Mesodermal cell (in vitro differentiated cells): Measurements from ENCODE around the gene RC3H2.
"Not testable (repeated sequence)": the region's sequence is repeated elsewhere in the genome, so short reads cannot be mapped to it uniquely, and the experiment has no call there.

Experiments used
- H3K27ac ChIP-seq: 2 replicates; pipeline ENCODE4 v1.7.0; 2013; ENCODE audit warnings: mild to moderate bottlenecking, low read depth, low read length, moderate library complexity; ENCODE audit not compliant: severe bottlenecking
- H3K36me3 ChIP-seq: 2 replicates; pipeline ENCODE4 v1.7.1; 2013; ENCODE audit warnings: mild to moderate bottlenecking, low read length, moderate library complexity; ENCODE audit not compliant: control insufficient read depth, insufficient read depth
- H3K4me1 ChIP-seq: one replicate; pipeline ENCODE4 v1.7.1; 2013; ENCODE audit warnings: mild to moderate bottlenecking, low read length; ENCODE audit not compliant: insufficient read depth, control insufficient read depth, poor library complexity, severe bottlenecking
- H3K4me3 ChIP-seq: 2 replicates; pipeline ENCODE4 v1.7.0; 2013; ENCODE audit warnings: low read length, control low read depth, mild to moderate bottlenecking; ENCODE audit not compliant: insufficient read depth, poor library complexity, severe bottlenecking; ENCODE audit errors: extremely low read depth
- H3K9me3 ChIP-seq: 2 replicates; pipeline ENCODE4 v1.7.1; 2013; ENCODE audit warnings: mild to moderate bottlenecking, low read length, moderate library complexity; ENCODE audit not compliant: control insufficient read depth
- WGBS, 2 experiments: methylation state at CpG; one replicate each; pipeline ENCODE4 v1.1.5; 2013; ENCODE audit warnings: missing lambda C conversion rate in 2 of 2; ENCODE audit not compliant: insufficient coverage in 2 of 2; 5-methylcytosine and 5-hydroxymethylcytosine counted together

Gene RC3H2

GRCh38 chr9:122820490-122820845 is 84.7 kb downstream of the RC3H2 start:
- no peak overlapping the region for H3K27ac ChIP-seq
- no peak overlapping the region for H3K4me3 ChIP-seq
- peaks cover 83% of the 10 kb centered on the region for H3K36me3 ChIP-seq
- no peaks in the 10 kb centered on the region for H3K9me3 ChIP-seq
- peaks cover 14% of the 10 kb centered on the region for H3K4me1 ChIP-seq
- 97 to 99% methylated on average over 9 to 11 of the region's 11 CpGs for WGBS, 2 experiments

GRCh38 chr9:122819791-122820489 is 85.2 kb downstream of the RC3H2 start:
- WGBS, 2 experiments: 94 to 96% methylated on average over 6 to 9 of the region's 9 CpGs
- H3K4me3 ChIP-seq: no peak overlapping the region

GRCh38 chr9:122819326-122819725 is 85.8 kb downstream of the RC3H2 start:
- Histone ChIP-seq H3K4me1 (peaks cover 14% of the 10 kb centered on the region), H3K4me3 (no peak overlapping the region), H3K9me3 (no peaks in the 10 kb centered on the region), H3K36me3 (peaks cover 77% of the 10 kb centered on the region), H3K27ac (peak overlapping the region; percentile 54)
- WGBS, 2 experiments: 83% methylated on average over 1 of the region's 3 CpGs; no CpG with 5 or more reads in 1 of the 2 experiments

More at GRCh38 chr9:122819791-122820489, 85.2 kb downstream of the RC3H2 start:
- H3K9me3 ChIP-seq: no peaks in the 10 kb centered on the region
- peaks cover 81% of the 10 kb centered on the region for H3K36me3 ChIP-seq
- H3K27ac ChIP-seq: peak overlapping the region; percentile 54
- H3K4me1 ChIP-seq: peaks cover 14% of the 10 kb centered on the region

DNA sequence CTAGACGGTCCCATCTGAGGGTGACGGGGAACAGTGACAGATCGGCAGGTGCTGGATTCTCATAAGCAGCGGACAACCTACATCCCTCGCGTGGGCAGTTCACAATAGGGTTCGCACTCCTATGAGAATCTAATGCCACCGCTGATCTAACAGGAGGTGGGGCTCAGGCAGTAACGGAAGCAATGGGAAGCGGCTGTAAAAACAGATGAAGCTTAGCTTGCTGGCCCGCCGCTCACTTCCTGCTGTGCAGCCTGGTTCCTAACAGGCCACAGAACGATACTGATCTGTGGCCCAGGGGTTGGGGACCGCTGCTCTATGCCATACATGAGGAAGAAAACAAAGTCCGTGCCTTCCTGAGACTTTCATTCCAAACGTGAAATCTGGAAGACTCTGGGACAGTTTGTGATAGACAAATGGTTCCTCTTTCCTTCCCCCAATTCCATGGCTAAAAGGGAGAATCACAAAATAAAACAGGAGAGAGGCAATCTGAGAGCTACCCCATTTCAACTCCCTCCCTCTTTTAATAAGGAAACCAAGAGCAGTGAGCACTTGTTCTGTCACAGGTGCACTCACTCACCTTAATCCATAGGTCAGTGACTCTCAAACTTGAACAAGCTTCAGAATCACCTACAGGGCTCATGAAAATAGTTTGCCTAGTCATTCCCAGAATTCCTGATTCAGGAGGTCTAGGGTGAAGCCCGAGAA is 88.8 kb downstream of the RC3H2 start:
- Histone ChIP-seq H3K4me1 (peaks cover 14% of the 10 kb centered on the region), H3K9me3 (no peaks in the 10 kb centered on the region), H3K4me3 (no peak overlapping the region), H3K36me3 (peaks cover 48% of the 10 kb centered on the region), H3K27ac (peak overlapping the region; percentile 23)
- 82 to 96% methylated on average over 15 of the region's 17 CpGs for WGBS, 2 experiments

DNA sequence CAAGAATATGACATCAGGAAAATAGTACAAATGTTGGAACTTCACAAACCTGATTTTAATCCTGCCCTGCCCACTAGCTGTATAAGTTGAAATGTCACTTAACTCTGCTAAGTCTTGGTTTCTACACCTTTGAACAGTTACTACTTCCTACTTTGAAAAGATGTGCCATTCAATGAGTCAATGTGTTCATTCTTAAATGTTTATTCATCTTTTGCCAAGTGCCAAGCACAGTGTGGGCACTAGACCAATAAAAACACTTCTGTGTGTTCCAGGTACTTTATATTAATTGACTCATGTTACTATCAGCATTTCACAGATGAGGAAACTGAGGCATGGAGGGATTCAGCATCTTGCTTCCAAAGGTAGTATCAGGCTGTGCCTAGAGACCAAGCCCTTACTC is 89.6 kb downstream of the RC3H2 start:
- no peak overlapping the region for H3K4me3 ChIP-seq
- no peaks in the 10 kb centered on the region for H3K9me3 ChIP-seq
- H3K36me3 ChIP-seq: peaks cover 40% of the 10 kb centered on the region
- H3K27ac ChIP-seq: no peak overlapping the region
- peaks cover 14% of the 10 kb centered on the region for H3K4me1 ChIP-seq

DNA sequence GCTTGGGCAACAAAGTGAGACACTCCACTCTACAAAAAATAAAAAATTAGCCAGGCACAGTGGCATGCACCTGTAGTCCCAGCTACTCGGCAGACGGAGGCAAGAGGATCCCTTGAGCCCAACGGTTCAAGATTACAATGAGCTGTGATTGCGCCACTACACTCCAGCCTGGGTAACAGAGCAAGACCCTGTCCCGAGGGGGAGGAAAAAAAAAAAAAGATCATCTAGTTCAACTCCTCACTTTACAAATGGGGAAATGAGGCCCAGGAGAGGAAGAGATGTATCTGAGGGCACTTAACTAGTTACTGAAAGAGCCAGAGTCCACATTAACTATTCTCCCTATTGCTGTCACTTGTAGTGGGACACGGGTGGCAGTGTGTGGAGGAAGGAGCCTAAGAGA is 90.6 kb downstream of the RC3H2 start:
- no peaks in the 10 kb centered on the region for H3K9me3 ChIP-seq
- peaks cover 5% of the 10 kb centered on the region for H3K4me1 ChIP-seq
- H3K27ac ChIP-seq: no peak overlapping the region
- peaks cover 31% of the 10 kb centered on the region for H3K36me3 ChIP-seq
- WGBS, 2 experiments: 86 to 93% methylated on average over 3 to 5 of the region's 6 CpGs
- H3K4me3 ChIP-seq: no peak overlapping the region

GRCh38 chr9:122812736-122813135 is 92.4 kb downstream of the RC3H2 start:
- Histone ChIP-seq H3K36me3 (peaks cover 24% of the 10 kb centered on the region), H3K27ac (no peak overlapping the region)
- WGBS, 2 experiments: 60 to 88% methylated on average over 1 to 4 of the region's 4 CpGs

DNA sequence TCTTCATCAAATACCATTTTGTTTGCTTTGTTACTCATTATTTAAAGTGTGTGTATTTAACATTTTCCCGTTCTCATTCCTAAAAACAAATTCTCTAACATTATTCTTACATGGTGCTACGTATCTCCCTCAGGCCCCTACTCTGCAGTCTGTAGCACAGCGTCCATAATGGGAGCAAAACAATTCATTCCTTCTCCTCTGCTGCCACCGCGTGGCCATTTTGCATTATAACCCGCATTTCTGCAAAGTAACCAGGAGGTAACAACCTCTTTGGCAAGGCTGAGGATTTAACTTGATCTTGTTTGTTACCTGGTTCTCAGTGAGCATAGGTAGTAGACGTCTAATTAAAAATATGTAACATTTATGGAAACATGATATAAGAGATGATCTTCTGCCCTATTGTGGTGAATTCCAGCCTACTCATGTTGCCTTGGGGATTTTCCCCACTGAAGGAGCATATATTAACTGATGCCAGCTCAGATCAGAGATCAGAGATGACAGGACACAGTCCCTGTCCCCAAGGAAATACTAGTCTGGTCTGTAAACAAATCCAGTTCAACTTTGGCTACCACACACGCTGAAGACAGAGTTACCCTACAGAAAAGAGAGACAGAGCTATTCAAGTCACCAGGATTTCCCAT is 94.7 kb downstream of the RC3H2 start:
- Histone ChIP-seq H3K36me3 (peaks cover 4% of the 10 kb centered on the region), H3K4me1 (no peaks in the 10 kb centered on the region), H3K9me3 (peaks cover 5% of the 10 kb centered on the region), H3K27ac (no peak overlapping the region), H3K4me3 (no peak overlapping the region)
- 7 to 18% methylated on average over 3 to 6 of the region's 8 CpGs for WGBS, 2 experiments

More at GRCh38 chr9:122812736-122813135, 92.4 kb downstream of the RC3H2 start:
- no peak overlapping the region for H3K4me3 ChIP-seq
- H3K9me3 ChIP-seq: no peaks in the 10 kb centered on the region
- no peaks in the 10 kb centered on the region for H3K4me1 ChIP-seq

- not testable (repeated sequence) for H3K9me3 ChIP-seq, H3K4me3 ChIP-seq, H3K27ac ChIP-seq, H3K36me3 ChIP-seq, H3K4me1 ChIP-seq
- WGBS, 2 experiments: 89 to 90% methylated on average over 2 to 3 of the region's 7 CpGs
Observed at GRCh38 chr9:122809261-122809660, 95.9 kb downstream of the RC3H2 start.

GRCh38 chr9:122808141-122808540 is 97.0 kb downstream of the RC3H2 start:
- Histone ChIP-seq H3K27ac (no peak overlapping the region), H3K4me1 (no peaks in the 10 kb centered on the region), H3K9me3 (peaks cover 5% of the 10 kb centered on the region), H3K36me3 (no peaks in the 10 kb centered on the region), H3K4me3 (no peak overlapping the region)
- 97 to 100% methylated on average over 1 to 3 of the region's 3 CpGs for WGBS, 2 experiments
